Transverse colon (tissue), 4 donors: ENCODE results near the gene CAMTA1.

ENCODE experiments used
- POLR2AphosphoS5 ChIP-seq, 3 donors: sonication (generic); formaldehyde crosslinking; IDR thresholded peaks; one replicate each; pipeline ENCODE4 v1.6.1; 2016; ENCODE audit warnings: antibody characterized with exemption in 3 of 3
- TF ChIP-seq, protein P1 (sequence below), 5 experiments: fragments of 200-600 bp in 3 of 5; fragments of 450-650 bp in 2 of 5; sonication (generic) in 3 of 5; IDR thresholded peaks; 1 replicate in 2 of 5; 2 replicates in 3 of 5; pipeline ENCODE4 v1.5.1; 2016 to 2017; ENCODE audit warnings: antibody characterized with exemption in 5 of 5, inconsistent platforms in 3 of 5, mild to moderate bottlenecking in 2 of 5, moderate library complexity in 1 of 5

GRCh38 chr1:6832531-6833188, 47.4 kb downstream of the CAMTA1 start:
- TF ChIP-seq, protein P1, sequence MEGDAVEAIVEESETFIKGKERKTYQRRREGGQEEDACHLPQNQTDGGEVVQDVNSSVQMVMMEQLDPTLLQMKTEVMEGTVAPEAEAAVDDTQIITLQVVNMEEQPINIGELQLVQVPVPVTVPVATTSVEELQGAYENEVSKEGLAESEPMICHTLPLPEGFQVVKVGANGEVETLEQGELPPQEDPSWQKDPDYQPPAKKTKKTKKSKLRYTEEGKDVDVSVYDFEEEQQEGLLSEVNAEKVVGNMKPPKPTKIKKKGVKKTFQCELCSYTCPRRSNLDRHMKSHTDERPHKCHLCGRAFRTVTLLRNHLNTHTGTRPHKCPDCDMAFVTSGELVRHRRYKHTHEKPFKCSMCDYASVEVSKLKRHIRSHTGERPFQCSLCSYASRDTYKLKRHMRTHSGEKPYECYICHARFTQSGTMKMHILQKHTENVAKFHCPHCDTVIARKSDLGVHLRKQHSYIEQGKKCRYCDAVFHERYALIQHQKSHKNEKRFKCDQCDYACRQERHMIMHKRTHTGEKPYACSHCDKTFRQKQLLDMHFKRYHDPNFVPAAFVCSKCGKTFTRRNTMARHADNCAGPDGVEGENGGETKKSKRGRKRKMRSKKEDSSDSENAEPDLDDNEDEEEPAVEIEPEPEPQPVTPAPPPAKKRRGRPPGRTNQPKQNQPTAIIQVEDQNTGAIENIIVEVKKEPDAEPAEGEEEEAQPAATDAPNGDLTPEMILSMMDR (IDR thresholded peaks at IDR 0.05), result no peak
- TF ChIP-seq POLR2AphosphoS5 (IDR thresholded peaks at IDR 0.05), result no peak
